ENCODE results near the gene PLA2G4F.

PLA2G4F gene

GRCh38 chr15:42156243-42156922 is at the start of gene PLA2G4F:
PLA2G4F (minus strand) TSS chr15:42156636; CDS start chr15:42156549, 87 bp downstream.
- peak; percentile 77 for DNase-seq

GRCh38 chr15:42203891-42204290 is 47.5 kb upstream of the PLA2G4F start:
- no peak for DNase-seq

GRCh38 chr15:42202653-42203052 is 46.2 kb upstream of the PLA2G4F start:
- DNase-seq = no peak

- DNase-seq = no peak
Measured at GRCh38 chr15:42201801-42202200, 45.4 kb upstream of the PLA2G4F start.

- DNase-seq = no peak
Measured at GRCh38 chr15:42199126-42199525, 42.7 kb upstream of the PLA2G4F start.

- DNase-seq = no peak
Measured at GRCh38 chr15:42198516-42198915, 42.1 kb upstream of the PLA2G4F start.

- no peak for DNase-seq
Measured at GRCh38 chr15:42194513-42194912, 38.1 kb upstream of the PLA2G4F start.

- DNase-seq = no peak
Measured at GRCh38 chr15:42193383-42193782, 36.9 kb upstream of the PLA2G4F start.

GRCh38 chr15:42191610-42192346 is 35.3 kb upstream of the PLA2G4F start:
- DNase-seq = no peak

- DNase-seq = no peak
Measured at GRCh38 chr15:42190370-42190769, 33.9 kb upstream of the PLA2G4F start.

GRCh38 chr15:42185801-42186200 is 29.4 kb upstream of the PLA2G4F start:
- DNase-seq = no peak

GRCh38 chr15:42184736-42185135 is 28.3 kb upstream of the PLA2G4F start:
- DNase-seq = no peak

GRCh38 chr15:42184296-42184695 is 27.9 kb upstream of the PLA2G4F start:
- no peak for DNase-seq

- DNase-seq = no peak
Measured at GRCh38 chr15:42182961-42183360, 26.5 kb upstream of the PLA2G4F start.

GRCh38 chr15:42182328-42182886 is 26.0 kb upstream of the PLA2G4F start:
- no peak for DNase-seq

GRCh38 chr15:42178056-42178455 is 21.6 kb upstream of the PLA2G4F start:
- DNase-seq = no peak

- DNase-seq = no peak
Measured at GRCh38 chr15:42175671-42176070, 19.2 kb upstream of the PLA2G4F start.

- DNase-seq = no peak
Measured at GRCh38 chr15:42172475-42172874, 16.0 kb upstream of the PLA2G4F start.

- DNase-seq = no peak
Measured at GRCh38 chr15:42171795-42172194, 15.4 kb upstream of the PLA2G4F start.

- DNase-seq = no peak
Measured at GRCh38 chr15:42171122-42171521, 14.7 kb upstream of the PLA2G4F start.

GRCh38 chr15:42166225-42166940 is 9.9 kb upstream of the PLA2G4F start:
- no peak for DNase-seq

GRCh38 chr15:42165106-42165505 is 8.7 kb upstream of the PLA2G4F start:
- DNase-seq = no peak

GRCh38 chr15:42163947-42164550 is 7.6 kb upstream of the PLA2G4F start:
- peak; percentile 4 for DNase-seq

Data from NCI-H510A treated with DMSO at 0.1 percent for 48 hours (cell line).